HEK293T (cell line): ENCODE data around the gene ACOX3.

Experiments
- CTCF ChIA-PET: fragments of 350-600 bp; formaldehyde crosslinking; extraction: SDS; loops from one replicate; lab custom pipeline; 2021; ENCODE audit warnings: antibody characterized with exemption, inconsistent platforms; lab: Yijun Ruan, JAX
- POLR2A ChIA-PET: fragments of 350-600 bp; formaldehyde crosslinking; extraction: SDS; loops from one replicate; lab custom pipeline; 2020; ENCODE audit warnings: antibody characterized with exemption, inconsistent platforms; lab: Yijun Ruan, JAX
- DNase-seq: peaks from one replicate; pipeline ENCODE4 v3.0.0; 2012; ENCODE audit warnings: mixed read lengths; ENCODE audit errors: extremely low spot score
- ARNT ChIP-seq: fragments of 450-650 bp; IDR thresholded peaks from 2 replicates; pipeline ENCODE4 v1.6.1; 2017; ENCODE audit warnings: mild to moderate bottlenecking
- BHLHE40 ChIP-seq: fragments of 450-650 bp; IDR thresholded peaks from 2 replicates; pipeline ENCODE4 v1.6.1; 2016; ENCODE audit warnings: mild to moderate bottlenecking, moderate library complexity, borderline replicate concordance
- CTBP1 ChIP-seq: fragments of 450-650 bp; IDR thresholded peaks from 2 replicates; pipeline ENCODE4 v1.6.1; 2016; ENCODE audit warnings: borderline replicate concordance
- ELF4 ChIP-seq: fragments of 450-650 bp; IDR thresholded peaks from 2 replicates; pipeline ENCODE4 v1.6.1; 2017; ENCODE audit warnings: antibody characterized with exemption
- FOXA1 ChIP-seq: fragments of 450-650 bp; IDR thresholded peaks from 2 replicates; pipeline ENCODE4 v1.6.1; 2016; ENCODE audit warnings: mild to moderate bottlenecking
- FOXK2 ChIP-seq: fragments of 450-650 bp; IDR thresholded peaks from 2 replicates; pipeline ENCODE4 v1.6.1; 2016; ENCODE audit warnings: mild to moderate bottlenecking
- FOXM1 ChIP-seq: fragments of 450-650 bp; IDR thresholded peaks from 2 replicates; pipeline ENCODE4 v1.6.1; 2017; ENCODE audit warnings: mild to moderate bottlenecking, borderline replicate concordance
- HDGF ChIP-seq: fragments of 450-650 bp; IDR thresholded peaks from 2 replicates; pipeline ENCODE4 v1.6.1; 2017; ENCODE audit warnings: antibody characterized with exemption, borderline replicate concordance
- L3MBTL2 ChIP-seq: fragments of 450-650 bp; conservative IDR thresholded peaks from 2 replicates; pipeline ENCODE4 v1.6.1; 2016; ENCODE audit warnings: mild to moderate bottlenecking
- LEF1 ChIP-seq: fragments of 450-650 bp; IDR thresholded peaks from 2 replicates; pipeline ENCODE4 v1.6.1; 2017; ENCODE audit warnings: mild to moderate bottlenecking, borderline replicate concordance
- NFRKB ChIP-seq: fragments of 450-650 bp; IDR thresholded peaks from 2 replicates; pipeline ENCODE4 v1.6.1; 2016; ENCODE audit warnings: mild to moderate bottlenecking, moderate library complexity
- PKNOX1 ChIP-seq: fragments of 450-650 bp; IDR thresholded peaks from 2 replicates; pipeline ENCODE4 v1.6.1; 2016
- SP1 ChIP-seq: fragments of 450-650 bp; IDR thresholded peaks from 2 replicates; pipeline ENCODE4 v1.6.1; 2017
- SUZ12 ChIP-seq: fragments of 450-650 bp; IDR thresholded peaks from 2 replicates; pipeline ENCODE4 v1.6.1; 2016; ENCODE audit warnings: mild to moderate bottlenecking
- TARDBP ChIP-seq: fragments of 450-650 bp; IDR thresholded peaks from 2 replicates; pipeline ENCODE4 v1.6.1; 2016
- ZNF384 ChIP-seq: fragments of 450-650 bp; IDR thresholded peaks from 2 replicates; pipeline ENCODE4 v1.6.1; 2016

The ACOX3 gene

GRCh38 chr4:8471211-8471875 is 30.8 kb upstream of the ACOX3 start:
- no peak for DNase-seq
- TF ChIP-seq ELF4 = no peak
- no peak for TF ChIP-seq FOXA1
- TF ChIP-seq TARDBP = no peak
- TF ChIP-seq SUZ12 = no peak
- no peak for TF ChIP-seq CTBP1
- TF ChIP-seq FOXK2 = no peak
- ChIA-PET POLR2A (interaction anchor here (1.0 kb wide), 1 partner anchor 18 kb away, joined by 3 read pairs; no protein-coding TSS in a partner anchor), CTCF (no interaction called here)

- TF ChIP-seq LEF1 = no peak
- no peak for TF ChIP-seq FOXA1
- TF ChIP-seq L3MBTL2 = no peak
- no peak for TF ChIP-seq SP1
- no peak for TF ChIP-seq ARNT
- TF ChIP-seq TARDBP = no peak
- TF ChIP-seq ELF4 = no peak
- TF ChIP-seq NFRKB = no peak
- no peak for TF ChIP-seq FOXM1
- TF ChIP-seq CTBP1 = no peak
- TF ChIP-seq ZNF384 = no peak
- TF ChIP-seq PKNOX1 = no peak
- TF ChIP-seq BHLHE40 = no peak
- no peak for TF ChIP-seq HDGF
- no peak for TF ChIP-seq SUZ12
- TF ChIP-seq FOXK2 = no peak
- ChIA-PET CTCF (no interaction called here), POLR2A (no interaction called here)
- DNase-seq = no peak
These were observed 30.0 kb upstream of the ACOX3 start for GRCh38 chr4:8470451-8471024.

- TF ChIP-seq FOXK2 (no peak), PKNOX1 (no peak), SUZ12 (no peak), TARDBP (no peak)
- no peak for DNase-seq
- ChIA-PET CTCF (interaction anchor here (1.6 to 2.9 kb wide), 2 partner anchors 11 to 123 kb away, joined by 5 to 7 read pairs; partner anchors contain the start of gene CPZ), POLR2A (no interaction called here)
These were observed 29.0 kb upstream of the ACOX3 start for GRCh38 chr4:8469550-8469949.

GRCh38 chr4:8468746-8469535 is 28.4 kb upstream of the ACOX3 start:
- TF ChIP-seq SUZ12 (no peak), CTBP1 (no peak), ARNT (no peak), NFRKB (no peak)
- ChIA-PET CTCF (interaction anchor here (0.6 to 2.9 kb wide), 8 partner anchors 10 to 247 kb away, joined by 3 to 7 read pairs (median 4); partner anchors contain the start of gene CPZ), POLR2A (interaction anchor here (0.5 kb wide), 1 partner anchor 38 kb away, joined by 4 read pairs; no protein-coding TSS in a partner anchor)
- peak; percentile 85 for DNase-seq

- ChIA-PET POLR2A (no interaction called here), CTCF (no interaction called here)
- no peak for DNase-seq
- TF ChIP-seq HDGF (no peak), SUZ12 (no peak), ZNF384 (no peak), SP1 (no peak)
These were observed 26.5 kb upstream of the ACOX3 start for GRCh38 chr4:8467016-8467415.

DNA sequence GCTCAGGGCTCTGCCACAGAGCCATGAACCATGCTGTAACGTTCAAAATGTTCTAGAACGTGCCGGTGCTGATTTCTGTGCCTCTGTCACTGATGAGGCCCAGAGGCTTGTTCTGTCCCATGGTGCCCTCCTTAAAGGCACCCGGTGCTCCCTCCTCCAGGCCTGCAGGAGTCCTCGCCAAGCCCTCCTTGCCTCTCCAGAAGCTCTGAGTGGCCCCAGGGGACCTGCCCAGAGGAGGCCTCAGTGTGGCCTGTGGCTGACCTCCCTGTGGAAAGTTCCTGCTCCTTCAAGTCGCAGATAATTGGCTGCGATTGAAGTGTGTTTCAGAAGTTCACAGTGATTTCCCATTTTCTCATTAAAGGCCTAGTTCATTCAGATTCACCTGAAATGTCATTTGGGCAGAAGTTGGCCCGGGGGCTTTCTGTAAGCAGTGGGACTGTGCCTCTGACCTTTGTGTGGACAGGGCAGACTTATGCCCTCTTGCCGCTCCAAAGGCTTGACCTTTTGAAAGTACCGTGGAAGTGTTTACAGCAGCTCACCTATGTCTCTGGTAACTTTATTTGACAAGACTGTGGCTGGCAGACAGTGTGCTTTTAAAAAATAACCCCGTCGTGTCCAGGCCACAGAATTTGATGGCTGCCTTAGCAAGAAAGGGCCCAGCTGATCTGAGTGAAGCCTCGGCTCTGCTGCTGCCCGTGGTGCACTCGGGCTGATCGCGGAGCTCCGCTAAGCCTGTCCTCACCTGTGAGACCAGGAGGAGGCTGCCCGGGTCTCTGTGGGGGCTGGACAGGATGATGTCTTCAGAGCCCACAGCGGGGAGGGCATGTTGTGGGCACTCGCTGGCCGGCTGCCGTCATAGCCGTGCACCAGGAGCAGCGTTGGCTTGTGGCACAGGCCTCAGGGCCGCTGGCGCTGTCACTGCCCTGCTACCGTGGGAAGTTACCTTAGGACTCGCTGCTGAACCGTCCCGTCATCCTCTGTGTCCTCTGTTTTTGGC is 25.4 kb upstream of the ACOX3 start:
- CTCF ChIA-PET = interaction anchor here (1.0 kb wide), 1 partner anchor 120 kb away, joined by 3 read pairs; no protein-coding TSS in a partner anchor

More for the DNA sequence above, 25.4 kb upstream of the ACOX3 start:
- TF ChIP-seq SP1 (no peak), ZNF384 (no peak), CTBP1 (no peak), LEF1 (no peak), TARDBP (no peak), SUZ12 (no peak), PKNOX1 (no peak), ELF4 (no peak), FOXM1 (no peak), HDGF (no peak), FOXA1 (no peak), NFRKB (no peak), FOXK2 (no peak), BHLHE40 (no peak), L3MBTL2 (no peak), ARNT (no peak)
- POLR2A ChIA-PET = no interaction called here
- DNase-seq = no peak
